ENCODE data around the gene RNF157. TPM values are rescaled to one million over a fixed set of nuclear protein-coding genes. Genes with fewer than 3 reads are reported as not detected.
"Not testable (repeated sequence)": the region's sequence is repeated elsewhere in the genome, so short reads cannot be mapped to it uniquely, and the experiment has no call there.

The RNF157 gene
- total RNA-seq, 1 experiment from 2014 or later, result 6.7 TPM

DNA sequence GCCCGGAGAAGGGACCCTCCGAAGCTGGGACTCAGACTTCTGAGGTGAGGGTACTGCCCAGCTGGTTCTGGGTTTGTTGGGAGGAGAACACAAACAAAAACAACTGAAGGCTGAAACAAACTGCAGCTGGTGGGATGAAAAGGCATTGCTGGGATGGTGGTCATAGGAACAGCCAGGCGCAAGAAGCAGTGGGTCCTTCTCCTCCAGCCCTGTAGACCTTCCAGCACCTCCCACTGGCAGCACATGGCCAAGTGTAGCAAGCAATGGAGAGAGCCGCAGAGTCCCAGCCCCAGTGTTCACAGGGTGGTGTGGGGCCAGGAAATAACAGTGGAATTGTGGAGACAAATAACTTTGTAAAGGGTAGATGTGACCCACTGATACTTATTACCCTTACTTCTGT lies 50.6 kb downstream of the RNF157 start:
- no peak for DNase-seq (ENCODE audit: low read depth)

DNA sequence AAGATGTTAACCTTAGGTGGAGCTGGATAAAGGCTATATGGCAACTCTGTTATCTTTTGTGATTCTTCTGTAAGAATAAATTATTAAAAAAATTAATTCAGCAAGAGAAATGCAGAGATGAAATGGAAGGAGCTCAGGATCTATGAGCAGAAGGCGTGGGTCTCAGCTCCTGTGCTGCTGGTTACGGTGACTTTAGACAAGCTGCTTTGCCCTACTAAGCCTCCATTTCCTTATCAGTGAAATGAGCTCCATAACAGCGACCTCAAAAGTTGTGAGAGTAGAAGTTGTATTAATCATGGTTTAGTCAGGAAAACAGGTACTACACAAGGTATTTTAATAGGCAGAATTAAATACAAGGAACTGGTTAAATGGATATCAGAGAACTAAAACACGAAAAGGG lies 51.0 kb downstream of the RNF157 start:
- DNase-seq (ENCODE audit: low read depth), result no peak

DNA sequence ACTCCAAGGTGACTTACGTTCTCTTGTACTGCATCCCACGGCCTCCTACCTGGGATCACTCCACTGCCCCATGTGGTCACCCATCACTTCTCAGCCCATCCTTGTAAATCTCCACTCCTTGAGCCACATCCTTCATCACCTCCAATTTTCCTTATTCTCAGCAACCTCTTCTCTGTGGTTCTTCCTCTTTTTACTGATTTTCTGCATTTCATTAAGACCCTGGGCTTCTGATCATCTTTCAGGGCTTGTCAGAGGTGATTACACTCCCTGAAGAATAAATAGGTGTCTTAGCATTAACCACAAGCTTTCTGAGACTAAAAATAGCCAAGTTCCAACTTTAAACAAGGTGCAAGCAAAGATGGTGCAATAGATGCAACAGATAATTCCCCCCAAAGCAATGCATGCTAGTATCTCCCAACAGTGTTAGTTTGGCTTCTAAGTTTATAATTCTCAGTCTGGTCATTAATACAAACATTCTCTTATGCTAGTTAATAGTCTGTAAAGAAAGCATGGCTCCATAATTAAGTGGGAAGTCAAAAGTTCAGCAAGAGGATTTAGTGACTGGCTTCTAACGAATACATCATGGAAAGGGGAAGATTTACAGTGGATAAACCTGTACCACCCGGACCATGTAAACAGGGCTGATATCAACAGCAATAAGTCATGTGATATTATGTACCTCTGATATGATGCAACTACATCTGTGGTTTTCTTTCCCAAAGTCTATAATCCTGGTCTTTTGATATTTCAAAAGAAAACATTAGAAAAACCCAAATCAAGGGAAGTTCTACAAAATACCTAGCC lies 51.9 kb downstream of the RNF157 start:
- no peak for DNase-seq (ENCODE audit: low read depth)

DNA sequence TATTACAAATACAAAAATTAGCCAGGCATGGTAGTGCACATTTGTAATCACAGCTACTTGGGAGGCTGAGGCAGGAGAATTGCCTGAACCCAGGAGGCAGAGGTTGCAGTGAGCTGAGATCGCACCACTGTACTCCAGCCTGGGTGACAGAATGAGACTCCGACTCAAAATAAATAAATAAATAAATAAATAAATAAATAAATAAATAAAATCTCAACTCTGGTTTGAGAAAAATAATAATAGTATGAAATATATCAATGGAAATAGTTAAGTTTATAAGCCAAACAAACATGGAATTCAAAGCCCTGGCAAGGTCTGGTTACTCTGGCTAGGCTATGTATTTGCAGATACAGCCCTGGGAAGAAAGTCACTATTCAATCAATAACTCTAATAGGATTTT lies 53.5 kb downstream of the RNF157 start:
- DNase-seq (ENCODE audit: low read depth), result not testable (repeated sequence)

DNA sequence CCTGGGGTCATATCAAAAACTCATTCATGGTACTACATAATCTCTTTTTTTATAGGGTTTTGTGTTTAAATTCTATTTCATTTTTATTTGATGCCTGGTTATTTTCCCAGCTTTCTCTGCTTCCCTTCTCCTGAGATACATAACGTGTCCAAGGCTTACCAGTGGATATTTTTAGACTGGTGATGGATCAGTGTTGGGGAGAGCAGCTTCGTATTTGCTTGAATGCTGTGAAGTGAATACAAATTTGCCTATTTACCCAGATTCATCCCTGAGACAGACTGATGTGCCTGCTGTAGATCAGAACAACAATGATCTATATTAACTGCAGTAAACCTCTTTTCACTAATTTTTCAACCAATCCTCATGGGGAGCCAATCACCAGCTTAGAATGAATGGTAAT lies 56.0 kb downstream of the RNF157 start:
- no peak for DNase-seq (ENCODE audit: low read depth)

DNA sequence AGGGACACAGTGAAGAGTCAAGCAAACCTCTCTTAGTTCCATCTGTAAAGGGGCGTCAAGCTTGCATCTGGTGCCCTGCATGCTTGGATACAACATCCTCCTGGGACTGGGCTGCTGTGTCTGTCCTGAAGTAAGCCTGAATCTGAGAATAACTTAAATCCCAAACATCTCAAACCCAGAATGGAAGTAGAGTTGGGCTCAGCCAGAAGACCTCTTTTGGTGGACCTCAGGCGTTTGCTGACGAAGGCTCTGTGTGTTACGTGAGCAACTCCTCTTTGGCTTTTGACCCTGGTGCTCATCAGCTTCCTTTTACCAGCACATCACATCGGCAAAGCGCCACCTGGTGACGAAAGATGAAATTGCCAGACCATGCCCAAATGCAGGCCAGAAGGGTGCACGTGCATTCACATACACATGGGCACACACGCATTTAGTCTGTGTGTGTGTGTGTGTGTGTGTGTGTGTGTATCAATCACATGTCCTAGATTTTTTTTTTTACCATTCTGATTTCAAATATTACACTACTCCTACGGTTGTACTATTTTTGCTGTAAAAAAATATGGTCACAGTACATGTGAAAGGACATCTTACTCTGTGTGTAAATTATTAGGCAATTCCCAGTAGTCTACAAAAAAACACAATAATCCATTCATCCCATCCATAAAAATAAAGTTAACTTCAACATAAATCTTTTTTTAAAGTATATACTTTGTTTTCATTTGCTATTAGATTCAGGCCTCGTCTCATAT lies 58.1 kb downstream of the RNF157 start:
- peak; percentile 80 for DNase-seq (ENCODE audit: low read depth)

DNA sequence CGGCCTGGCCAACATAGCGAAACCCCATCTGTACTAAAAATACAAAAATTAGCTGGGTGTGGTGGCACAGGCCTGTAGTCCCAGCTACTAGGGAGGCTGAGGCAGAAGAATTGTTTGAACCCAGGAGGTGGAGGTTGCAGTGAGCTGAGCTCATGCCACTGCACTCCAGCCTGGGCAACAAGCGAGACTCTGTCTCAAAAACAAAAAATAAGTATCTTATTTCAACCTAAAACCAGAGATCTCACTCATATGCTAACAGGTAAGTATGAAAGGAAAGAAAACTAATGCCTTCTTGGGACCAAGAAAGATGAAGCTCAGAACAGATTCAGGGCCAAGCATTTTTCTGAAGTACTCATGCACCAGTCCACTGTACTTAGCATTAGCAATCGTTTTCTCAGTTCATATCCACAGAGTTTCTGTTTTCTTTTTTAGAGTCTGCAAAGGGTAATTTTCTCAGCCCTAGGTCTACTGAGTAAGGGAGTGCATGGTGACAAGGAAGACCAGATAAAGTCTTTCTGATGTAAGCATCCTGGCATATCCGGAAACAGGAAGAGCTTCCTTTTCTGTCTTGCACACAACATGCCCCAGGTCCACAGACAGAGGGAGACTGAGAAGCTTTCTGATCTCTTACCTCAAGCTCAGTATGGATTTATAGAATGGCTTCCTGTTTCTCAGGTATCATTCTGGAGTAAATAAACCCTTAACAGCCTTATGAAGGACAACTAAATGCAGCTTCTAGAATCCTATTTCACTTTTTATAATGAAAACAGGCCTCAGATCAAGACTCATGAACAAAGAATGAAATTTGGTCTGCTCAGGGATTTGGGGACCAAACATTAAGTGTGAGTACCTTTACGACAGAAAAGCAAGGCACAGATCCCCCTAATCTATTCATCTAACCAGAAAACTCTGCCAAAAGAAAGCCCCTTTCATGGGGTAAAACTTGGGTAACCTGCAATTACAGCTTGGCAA lies 60.5 kb downstream of the RNF157 start:
- no peak for DNase-seq (ENCODE audit: low read depth)

DNA sequence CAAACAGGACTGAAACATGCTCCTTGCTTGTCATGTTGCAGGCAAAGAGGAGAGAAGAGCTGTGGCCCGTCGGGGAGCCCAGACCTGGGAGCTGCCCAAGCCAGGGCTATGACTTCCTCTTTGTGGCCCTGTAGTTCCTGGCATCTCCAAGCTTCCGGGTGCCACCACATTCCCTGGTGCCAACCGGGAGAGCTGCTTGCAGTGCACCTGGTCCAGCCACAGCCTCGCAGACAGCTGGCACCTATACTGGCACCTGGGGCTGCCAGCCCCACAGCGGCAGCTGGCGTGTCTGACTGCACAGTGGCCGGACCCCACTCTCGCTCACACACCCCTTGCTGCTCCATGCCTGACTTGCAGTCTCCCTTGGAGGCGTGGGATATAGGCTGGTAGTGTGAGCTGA lies 62.2 kb downstream of the RNF157 start:
- DNase-seq (ENCODE audit: low read depth), result no peak

DNA sequence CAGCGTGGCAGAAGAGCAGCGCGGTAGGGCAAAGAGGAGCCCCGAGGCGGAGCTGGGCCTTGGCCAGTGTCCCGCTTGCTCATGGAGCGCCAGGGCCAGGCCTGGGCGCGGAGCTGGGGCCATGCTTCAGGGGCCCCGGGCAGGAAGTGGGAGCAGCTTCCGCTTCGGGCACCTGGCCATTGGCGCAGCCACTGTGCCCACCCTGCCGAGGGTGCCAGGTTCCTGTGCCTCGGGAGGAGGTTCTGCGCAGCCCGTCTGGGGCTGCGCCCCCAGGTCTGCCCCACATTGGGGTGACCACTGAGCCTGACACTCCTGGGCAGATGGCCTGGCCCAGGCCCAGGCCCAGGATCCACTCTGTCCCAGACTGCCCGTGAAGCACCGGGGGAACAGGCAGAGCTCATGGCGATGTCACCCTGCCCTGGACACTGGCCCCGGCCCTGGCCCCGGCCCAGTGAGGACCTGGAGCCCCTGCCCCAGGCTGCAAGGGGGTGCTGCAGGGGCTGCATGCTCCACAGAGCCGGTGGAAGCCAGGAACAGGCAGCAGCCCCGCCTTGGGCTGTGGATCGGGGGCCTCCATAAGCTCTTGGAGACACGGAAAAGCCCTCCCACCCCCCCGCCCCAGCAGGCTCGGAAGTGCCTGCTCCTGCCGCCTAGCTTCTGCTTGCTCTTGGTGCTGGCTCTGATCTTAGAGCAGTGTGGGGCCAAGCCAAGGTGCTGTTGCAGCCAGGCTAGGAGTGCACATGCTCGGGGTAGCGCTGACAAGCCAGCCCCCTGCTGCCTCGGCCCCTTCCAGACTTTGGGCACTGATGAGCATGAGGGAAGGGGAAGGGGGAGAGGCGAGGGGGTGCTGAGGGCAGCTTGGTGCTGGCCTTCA lies 63.4 kb downstream of the RNF157 start:
- DNase-seq (ENCODE audit: low read depth), result no peak

DNA sequence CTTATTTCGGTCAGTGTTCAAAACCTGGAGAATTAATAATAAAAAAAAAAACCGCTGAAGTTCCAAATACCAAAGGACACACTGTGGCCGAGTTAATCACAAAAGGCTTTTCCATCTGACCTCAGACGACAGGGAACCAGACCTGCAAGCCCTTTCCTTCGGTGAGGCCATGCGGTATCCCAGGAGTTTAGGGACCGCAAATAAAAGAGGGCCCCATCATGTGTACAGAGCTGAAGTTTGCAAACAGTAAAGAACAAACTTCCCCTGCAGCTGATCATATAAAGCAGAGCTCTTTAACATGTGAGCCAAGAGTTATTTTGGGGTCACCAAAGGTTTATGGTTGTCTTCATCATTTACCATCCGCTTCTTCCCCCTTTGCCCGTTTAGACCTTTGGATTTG lies 66.3 kb downstream of the RNF157 start:
- DNase-seq (ENCODE audit: low read depth), result no peak

DNA sequence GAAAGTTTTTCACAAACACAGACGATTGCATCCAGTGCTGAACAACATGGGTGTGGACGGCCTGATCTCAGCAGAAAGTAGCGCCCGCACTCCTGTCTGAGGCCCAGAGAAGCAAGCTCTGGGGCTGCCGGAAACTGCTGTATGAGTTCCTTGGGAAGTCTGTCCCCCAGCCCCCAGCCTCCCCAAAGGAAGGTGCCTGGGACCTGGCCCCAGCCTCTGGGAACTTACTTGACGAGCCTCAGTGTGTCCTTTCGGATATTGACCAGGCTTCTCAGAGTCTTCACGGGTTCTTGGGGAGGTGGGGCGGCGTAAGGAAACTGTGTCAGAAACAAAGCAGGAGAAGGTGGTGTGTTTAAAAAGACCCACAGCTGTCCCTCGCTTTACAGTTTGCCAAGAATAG lies 66.8 kb downstream of the RNF157 start:
- DNase-seq (ENCODE audit: low read depth), result no peak

DNA sequence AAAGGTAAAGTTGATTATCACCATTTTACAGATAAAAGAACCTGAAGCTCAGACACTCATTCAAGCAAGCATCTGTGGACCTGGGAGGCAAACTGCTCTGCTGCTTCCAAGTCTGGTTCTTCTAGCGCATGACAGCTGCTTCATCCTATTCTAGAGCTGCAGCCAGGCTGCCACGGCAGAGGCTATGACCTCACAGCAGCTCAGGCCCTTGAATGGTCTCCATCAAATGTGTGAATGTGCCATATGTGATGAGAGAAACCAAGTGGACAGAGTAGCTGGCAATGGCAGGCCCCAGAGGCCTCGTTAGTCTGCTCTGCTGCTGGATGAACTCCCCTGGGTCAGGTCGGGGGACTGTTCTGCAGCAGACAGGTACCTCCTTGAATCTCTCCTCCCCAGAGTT lies 68.6 kb downstream of the RNF157 start:
- no peak for DNase-seq (ENCODE audit: low read depth)

DNA sequence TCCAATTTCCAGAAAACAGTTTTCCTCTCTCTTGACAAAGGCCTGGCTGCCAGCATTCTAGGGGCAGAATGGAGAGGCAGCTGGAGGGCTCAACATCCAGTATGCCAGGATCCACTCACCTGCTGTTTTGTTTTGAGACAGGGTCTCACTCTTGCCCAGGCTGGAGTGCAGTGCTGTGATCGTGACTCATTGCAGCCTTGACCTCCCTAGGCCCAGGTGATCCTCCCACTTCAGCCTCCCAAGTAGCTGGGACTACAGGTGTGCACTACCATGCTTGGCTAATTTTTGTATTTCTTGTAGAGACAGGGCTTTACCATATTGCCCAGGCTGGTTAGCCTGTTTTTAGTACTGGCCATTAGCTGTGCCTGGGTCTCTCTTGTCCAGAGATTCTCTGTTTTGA lies 70.2 kb downstream of the RNF157 start:
- no peak for DNase-seq (ENCODE audit: low read depth)

DNA sequence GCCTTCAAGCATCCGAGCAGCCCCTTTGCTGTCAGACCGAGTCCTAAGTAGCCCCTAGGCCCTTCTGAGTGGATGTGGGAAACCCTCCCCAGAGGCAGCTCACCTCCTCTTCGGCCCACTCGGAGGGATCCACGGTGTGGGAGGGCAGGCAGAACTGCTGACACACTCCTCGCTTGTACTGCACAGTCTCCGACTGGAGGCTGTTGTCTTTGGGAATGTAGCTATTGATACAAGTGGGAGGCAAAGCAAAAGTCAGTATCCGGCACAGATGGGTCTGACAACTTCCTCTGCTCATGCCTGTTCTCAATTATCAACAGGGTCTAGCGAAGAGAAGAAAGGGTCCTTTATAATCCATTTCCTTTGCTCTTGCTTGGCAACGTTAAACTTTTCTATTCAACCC lies 73.4 kb downstream of the RNF157 start:
- DNase-seq (ENCODE audit: low read depth), result no peak

DNA sequence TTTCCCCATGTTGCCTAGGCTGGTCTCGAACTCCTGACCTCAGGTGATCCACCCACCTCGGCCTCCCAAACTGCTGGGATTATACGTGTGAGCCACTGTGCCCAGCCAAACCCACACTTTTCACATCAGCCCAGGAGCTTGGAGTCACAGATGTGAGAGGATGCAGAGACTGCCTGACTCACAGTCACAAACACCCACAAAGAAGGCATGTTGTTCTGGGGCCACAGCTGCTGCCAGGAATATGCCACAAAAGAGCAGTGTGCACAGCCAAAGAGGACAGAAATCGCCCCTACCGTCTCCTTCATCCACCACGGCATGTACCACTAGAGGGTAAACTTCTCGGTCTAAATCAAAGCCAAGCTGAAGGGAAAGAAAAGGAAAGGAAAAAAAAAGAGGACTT lies 74.1 kb downstream of the RNF157 start:
- no peak for DNase-seq (ENCODE audit: low read depth)

DNA sequence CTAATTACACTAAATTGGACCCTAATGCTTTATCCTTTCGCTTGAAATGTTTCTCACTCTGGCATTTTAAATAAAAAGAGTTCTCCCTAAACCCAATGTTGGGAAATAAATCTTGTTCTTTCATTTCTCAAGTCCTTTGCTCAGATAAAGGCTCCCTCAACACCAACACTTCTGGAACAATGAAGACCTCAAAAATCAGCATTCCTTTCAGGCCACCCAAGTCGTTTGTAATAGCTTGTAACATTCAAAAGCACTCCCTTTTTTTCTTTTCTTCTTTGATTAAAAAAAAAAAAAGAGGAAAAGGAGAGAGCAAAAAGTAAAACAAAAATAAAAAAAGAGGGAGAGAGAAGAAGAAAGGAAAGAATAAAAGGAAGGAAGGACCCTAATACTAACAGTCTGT lies 76.0 kb downstream of the RNF157 start:
- no peak for DNase-seq (ENCODE audit: low read depth)

DNA sequence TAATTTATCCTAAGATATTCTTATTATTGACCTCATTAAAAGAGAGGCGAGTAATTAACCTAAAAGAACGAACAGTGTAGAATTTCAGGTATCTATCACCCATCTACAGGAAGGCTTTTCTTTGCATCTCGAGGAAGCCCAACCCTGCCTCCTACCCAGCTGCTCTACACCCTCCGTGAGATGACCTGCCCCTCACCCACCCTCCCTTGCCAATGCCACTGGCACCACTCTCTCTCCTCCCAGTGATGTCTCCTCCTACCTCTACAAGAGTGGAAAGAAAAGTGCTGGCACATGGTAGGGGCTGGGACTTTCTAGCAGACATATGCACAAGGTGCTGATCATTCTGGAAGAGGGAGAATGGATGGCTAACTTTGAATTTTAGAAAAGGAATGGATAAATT lies 76.4 kb downstream of the RNF157 start:
- no peak for DNase-seq (ENCODE audit: low read depth)

DNA sequence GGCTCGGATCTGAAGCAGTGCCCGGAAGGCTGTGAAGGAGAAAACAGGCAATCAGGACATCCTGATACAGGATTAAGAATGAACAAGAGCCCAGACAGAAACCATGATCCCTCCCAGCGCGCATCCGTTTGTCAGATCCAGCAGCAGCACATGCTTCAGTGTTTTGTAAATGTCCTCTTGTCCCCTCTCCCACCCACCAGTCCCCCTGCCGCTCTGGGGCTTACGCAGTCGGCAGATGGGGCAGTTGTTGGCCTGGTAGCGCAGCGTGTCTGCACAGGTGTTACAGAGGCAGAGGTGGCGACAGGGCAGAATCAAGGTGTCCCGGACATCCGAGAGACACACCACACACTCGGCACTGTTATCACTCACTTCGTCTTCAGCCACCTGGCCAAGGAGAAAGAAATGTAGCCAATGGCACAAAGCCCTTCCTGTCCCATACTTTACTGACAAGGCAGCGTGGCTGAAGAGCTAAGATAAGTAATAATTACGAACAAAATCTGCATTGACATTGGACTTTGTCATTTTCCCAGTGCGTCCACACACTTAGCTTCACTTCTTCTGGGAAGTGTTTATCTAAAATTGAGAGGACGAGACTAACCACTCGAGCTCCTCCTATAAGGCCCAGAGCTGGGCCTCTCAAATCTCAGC lies 78.5 kb downstream of the RNF157 start:
- DNase-seq (ENCODE audit: low read depth), result no peak

DNA sequence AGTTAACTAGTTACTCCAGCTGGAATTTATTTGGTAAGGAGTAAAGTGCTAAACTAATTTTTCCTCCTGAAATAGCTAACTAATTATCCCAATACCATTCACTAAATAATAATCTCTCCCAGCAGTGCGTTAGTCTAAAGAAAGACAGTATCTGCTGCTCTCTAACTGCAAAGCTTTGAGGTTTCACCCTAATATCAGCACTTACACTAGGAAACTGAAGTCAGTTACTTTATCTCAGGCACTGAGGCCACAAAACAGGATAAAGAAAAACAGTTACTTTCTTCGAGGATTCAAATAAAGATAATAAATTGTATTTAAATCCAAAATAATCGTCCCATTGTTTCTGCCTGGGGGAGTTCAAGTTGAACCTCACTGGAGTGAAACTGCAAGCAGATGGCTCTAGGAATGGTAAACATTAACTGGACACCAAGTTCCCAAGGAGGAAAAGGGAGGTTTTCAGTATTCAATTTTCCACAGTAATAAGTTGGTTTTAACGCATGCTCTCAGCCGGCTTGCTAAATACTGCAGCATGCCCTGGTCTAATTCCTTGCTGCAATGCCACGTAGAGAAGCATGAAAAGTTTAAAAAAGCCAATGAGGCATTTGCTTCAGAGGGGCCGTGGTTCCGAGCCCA lies 79.3 kb downstream of the RNF157 start:
- DNase-seq (ENCODE audit: low read depth), result no peak

DNA sequence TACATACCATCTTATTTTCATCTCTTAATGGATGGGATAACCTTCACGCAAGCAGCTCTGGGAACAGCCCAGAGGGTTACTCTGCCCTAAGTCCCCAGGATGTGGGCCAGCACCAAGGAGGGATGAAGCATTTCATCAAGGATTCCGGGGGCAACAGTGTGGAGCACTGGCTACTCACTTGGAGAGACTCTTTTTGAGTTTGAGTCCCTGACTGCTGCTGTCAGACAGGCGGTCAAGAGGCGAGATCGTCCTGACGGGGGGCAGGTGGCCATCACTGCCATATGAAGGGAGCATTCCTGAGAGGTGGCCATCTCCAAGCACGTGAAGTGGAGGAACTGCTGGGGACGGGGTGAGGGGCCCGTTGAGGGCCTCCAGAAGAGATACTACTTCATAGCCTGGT lies 81.1 kb downstream of the RNF157 start:
- no peak for DNase-seq (ENCODE audit: low read depth)
